Epithelial cell of esophagus (primary cell): Measurements from ENCODE around the gene C5.

Source experiments
- DNase-seq: peaks from one replicate; pipeline ENCODE4 v3.0.0; 2010; ENCODE audit warnings: low read depth
- H3K4me3 ChIP-seq: 2 replicates; pipeline ENCODE4 v1.5.1; 2011; ENCODE audit warnings: mild to moderate bottlenecking, low read length, control low read depth
- CTCF ChIP-seq: IDR thresholded peaks from 2 replicates; pipeline ENCODE4 v1.5.1; 2011; ENCODE audit warnings: low read depth, mild to moderate bottlenecking, low read length, control low read depth, inconsistent platforms; ENCODE audit not compliant: insufficient read depth; ENCODE audit errors: missing control alignments

Gene C5

GRCh38 chr9:120938851-120939250 is 111.2 kb downstream of the C5 start:
- TF ChIP-seq CTCF: no peak
- no peak for DNase-seq
- no peak overlapping the region for H3K4me3 ChIP-seq

GRCh38 chr9:120937596-120937995 is 112.5 kb downstream of the C5 start:
- TF ChIP-seq CTCF: no peak
- no peak overlapping the region for H3K4me3 ChIP-seq
- DNase-seq: no peak

- DNase-seq: no peak
- no peak for TF ChIP-seq CTCF
- H3K4me3 ChIP-seq: no peak overlapping the region
Observed at GRCh38 chr9:120937127-120937526, 112.9 kb downstream of the C5 start.

GRCh38 chr9:120936764-120937122 is 113.3 kb downstream of the C5 start:
- no peak for DNase-seq
- TF ChIP-seq CTCF: no peak
- no peak overlapping the region for H3K4me3 ChIP-seq

- TF ChIP-seq CTCF: peak; percentile 91
- DNase-seq: peak; percentile 94
- no peak overlapping the region for H3K4me3 ChIP-seq
Observed at GRCh38 chr9:120936011-120936763, 113.9 kb downstream of the C5 start.

- H3K4me3 ChIP-seq: no peak overlapping the region
- TF ChIP-seq CTCF: no peak
- peak; percentile 100 for DNase-seq
Observed at GRCh38 chr9:120935383-120935857, 114.7 kb downstream of the C5 start.

- no peak for TF ChIP-seq CTCF
- DNase-seq: no peak
- H3K4me3 ChIP-seq: no peak overlapping the region
Observed at GRCh38 chr9:120934281-120934680, 115.8 kb downstream of the C5 start.
